Dedifferentiated amniotic fluid mesenchymal stem cell (primary cell): ENCODE results near the gene ATXN7L1.
"Not testable (repeated sequence)": the region's sequence is repeated elsewhere in the genome, so short reads cannot be mapped to it uniquely, and the experiment has no call there.

Experiments used
- DNase-seq: peaks from one replicate; pipeline ENCODE4 v3.0.0-alpha.2; 2016; ENCODE audit errors: extremely low spot score

The ATXN7L1 gene

GRCh38 chr7:105617280-105618015 is 259.0 kb downstream of the ATXN7L1 start:
- no peak for DNase-seq

- DNase-seq, result no peak
Measured at GRCh38 chr7:105614341-105614840, 262.0 kb downstream of the ATXN7L1 start.

GRCh38 chr7:105613611-105614330 is 262.6 kb downstream of the ATXN7L1 start:
- DNase-seq, result no peak

GRCh38 chr7:105612806-105613205 is 263.6 kb downstream of the ATXN7L1 start:
- DNase-seq, result no peak

GRCh38 chr7:105611856-105612775 is 264.3 kb downstream of the ATXN7L1 start:
- DNase-seq, result no peak

GRCh38 chr7:105610165-105610930 is 266.1 kb downstream of the ATXN7L1 start:
- DNase-seq, result no peak

GRCh38 chr7:105602325-105603305 is 273.8 kb downstream of the ATXN7L1 start:
- DNase-seq, result no peak

- DNase-seq, result no peak
Measured at GRCh38 chr7:105600720-105601550, 275.5 kb downstream of the ATXN7L1 start.

GRCh38 chr7:105599551-105599950 is 276.8 kb downstream of the ATXN7L1 start:
- no peak for DNase-seq

GRCh38 chr7:105599080-105599479 is 277.3 kb downstream of the ATXN7L1 start:
- not testable (repeated sequence) for DNase-seq

- DNase-seq, result no peak
Measured at GRCh38 chr7:105596866-105597265, 279.5 kb downstream of the ATXN7L1 start.

- no peak for DNase-seq
Measured at GRCh38 chr7:105594034-105594433, 282.4 kb downstream of the ATXN7L1 start.

- no peak for DNase-seq
Measured at GRCh38 chr7:105591522-105591921, 284.9 kb downstream of the ATXN7L1 start.

GRCh38 chr7:105590793-105591192 is 285.6 kb downstream of the ATXN7L1 start:
- no peak for DNase-seq

- peak; percentile 83 for DNase-seq
Measured at GRCh38 chr7:105589356-105590077, 286.9 kb downstream of the ATXN7L1 start.

GRCh38 chr7:105587909-105588635 is 288.3 kb downstream of the ATXN7L1 start:
- no peak for DNase-seq

- no peak for DNase-seq
Measured at GRCh38 chr7:105585850-105586500, 290.4 kb downstream of the ATXN7L1 start.
